HCT116 (cell line): ENCODE results near the gene SKA2. TPM values are rescaled to one million over a fixed set of nuclear protein-coding genes. Genes with fewer than 3 reads are reported as not detected.
"Not testable (repeated sequence)": the region's sequence is repeated elsewhere in the genome, so short reads cannot be mapped to it uniquely, and the experiment has no call there.

ENCODE experiments used
- ATAC-seq: fragments of 200-7000 bp; cut with Tn5 transposase; 2 replicates; pipeline ENCODE4 v1.9.1; 2020; ENCODE audit warnings: mild to moderate bottlenecking, moderate library complexity
- BruUV-seq: library from RNA; stranded (reverse); fragments of 400-500 nt; replicated peaks from 2 replicates; lab custom pipeline; 2021; lab: Mats Ljungman, UMichigan
- CTCF ChIA-PET: fragments of 300-600 bp; sonication (Branson Sonifier 250); formaldehyde crosslinking; loops from one replicate; lab custom pipeline; 2021; ENCODE audit warnings: antibody characterized with exemption; lab: Charles Lee
- POLR2A ChIA-PET: fragments of 300-600, 350-600 bp; sonication (Branson Sonifier 250); formaldehyde crosslinking; loops from one replicate; lab custom pipeline; 2021; ENCODE audit warnings: antibody characterized with exemption; lab: Charles Lee
- RAD21 ChIA-PET, 2 experiments: fragments of 300-600 bp; sonication (Branson Sonifier 250); formaldehyde crosslinking; loops; one replicate each; lab custom pipeline; 2023; ENCODE audit warnings: low total read pairs in 2 of 2; ENCODE audit not compliant: uncharacterized antibody in 2 of 2, unreplicated experiment in 2 of 2, low non-redundant PET in 1 of 2; lab: Charles Lee
- DNase-seq: peaks from one replicate; pipeline ENCODE4 v3.0.0-alpha.2; 2010; ENCODE audit warnings: low read depth, low spot score
- H2AFZ ChIP-seq: fragments of 200-600 bp; shearing (Covaris generic), sonication (generic); 2 replicates; pipeline ENCODE4 v1.6.1; 2017; ENCODE audit warnings: low read depth, mixed run types, mixed read lengths, antibody characterized with exemption, low read length; ENCODE audit not compliant: poor library complexity, severe bottlenecking
- H3K27ac ChIP-seq: 2 replicates; pipeline ENCODE4 v1.5.1; 2012; ENCODE audit warnings: low read depth, low read length
- H3K27me3 ChIP-seq: fragments of 200-600 bp; sonication (generic); 2 replicates; pipeline ENCODE4 v1.6.1; 2016; ENCODE audit warnings: mixed run types, low read length, mixed read lengths; ENCODE audit not compliant: insufficient read depth
- H3K36me3 ChIP-seq, 2 experiments: fragments of 200-500 bp in 1 of 2; fragments of 200-600 bp in 1 of 2; sonication (Bioruptor generic) in 1 of 2; sonication (generic) in 1 of 2; 2 replicates each; pipeline versions ENCODE4 v1.5.1 to v1.6.1; 2014 to 2016; ENCODE audit warnings: low read length in 2 of 2, inconsistent platforms in 1 of 2, mixed read lengths in 1 of 2, mixed run types in 1 of 2; ENCODE audit not compliant: insufficient read depth in 2 of 2, control insufficient read depth in 1 of 2
- H3K4me1 ChIP-seq, 2 experiments: fragments of 200-600 bp in 1 of 2; sonication (generic) in 1 of 2; 2 replicates each; pipeline versions ENCODE4 v1.5.1 to v1.6.1; 2012 to 2017; ENCODE audit warnings: low read length in 2 of 2, inconsistent platforms in 1 of 2, mild to moderate bottlenecking in 1 of 2, mixed read lengths in 1 of 2, mixed run types in 1 of 2, moderate library complexity in 1 of 2; ENCODE audit not compliant: insufficient read depth in 2 of 2, control insufficient read depth in 1 of 2
- H3K4me2 ChIP-seq: fragments of 200-600 bp; sonication (generic); 2 replicates; pipeline ENCODE4 v1.6.1; 2017; ENCODE audit warnings: mixed run types, low read length, mixed read lengths
- H3K4me3 ChIP-seq, 2 experiments: fragments of 200-600 bp in 1 of 2; sonication (generic) in 1 of 2; replicated peaks in 1 of 2; 2 replicates each; pipeline ENCODE4 v1.5.1; 2011 to 2016; ENCODE audit warnings: low read length in 2 of 2, control low read depth in 1 of 2, low read depth in 1 of 2, mild to moderate bottlenecking in 1 of 2, mixed read lengths in 1 of 2, mixed run types in 1 of 2
- H3K79me2 ChIP-seq: fragments of 200-600 bp; sonication (generic); 2 replicates; pipeline ENCODE4 v1.6.1; 2017; ENCODE audit warnings: mild to moderate bottlenecking, mixed run types, low read length, moderate library complexity, mixed read lengths; ENCODE audit not compliant: insufficient read depth
- H3K9ac ChIP-seq: fragments of 200-600 bp; sonication (generic); 2 replicates; pipeline ENCODE4 v1.6.1; 2016; ENCODE audit warnings: low read length, mixed read lengths
- H3K9me2 ChIP-seq: fragments of 200-600 bp; sonication (generic), shearing (Covaris generic); 2 replicates; pipeline ENCODE4 v1.6.1; 2017; ENCODE audit warnings: mixed run types, mild to moderate bottlenecking, moderate library complexity; ENCODE audit not compliant: insufficient read depth
- H3K9me3 ChIP-seq, 2 experiments: fragments of 200-500 bp in 1 of 2; fragments of 200-600 bp in 1 of 2; sonication (Bioruptor generic) in 1 of 2; sonication (generic) in 1 of 2; 2 replicates each; pipeline ENCODE4 v1.6.1; 2014 to 2017; ENCODE audit warnings: low read length in 2 of 2, mixed read lengths in 2 of 2, inconsistent platforms in 1 of 2, low read depth in 1 of 2, mild to moderate bottlenecking in 1 of 2, mixed run types in 1 of 2, moderate library complexity in 1 of 2; ENCODE audit not compliant: control insufficient read depth in 1 of 2, insufficient read depth in 1 of 2
- H4K20me1 ChIP-seq: fragments of 200-600 bp; sonication (generic), shearing (Covaris generic); 2 replicates; pipeline ENCODE4 v1.6.1; 2017; ENCODE audit warnings: mixed run types, mild to moderate bottlenecking, moderate library complexity; ENCODE audit not compliant: insufficient read depth
- CBX3 ChIP-seq: IDR thresholded peaks from 2 replicates; pipeline ENCODE4 v1.6.1; 2012; ENCODE audit warnings: low read depth
- EGR1 ChIP-seq: IDR thresholded peaks from 2 replicates; pipeline ENCODE4 v1.6.1; 2012; ENCODE audit warnings: low read depth
- EZH2 ChIP-seq: fragments of 200-600 bp; sonication (generic); IDR thresholded peaks from 2 replicates; pipeline ENCODE4 v1.6.1; 2017; ENCODE audit warnings: antibody characterized with exemption, mixed run types
- FOSL1 ChIP-seq: IDR thresholded peaks from 2 replicates; pipeline ENCODE4 v1.6.1; 2012; ENCODE audit warnings: low read depth
- SIN3A ChIP-seq: IDR thresholded peaks from 2 replicates; pipeline ENCODE4 v1.6.1; 2012; ENCODE audit warnings: low read depth
- SRF ChIP-seq: IDR thresholded peaks from 2 replicates; pipeline ENCODE4 v1.6.1; 2012; ENCODE audit warnings: low read depth
- TCF7L2 ChIP-seq: IDR thresholded peaks from 2 replicates; pipeline ENCODE4 v1.7.0; 2011; ENCODE audit warnings: borderline replicate concordance, inconsistent platforms; ENCODE audit not compliant: insufficient read depth, insufficient read length; ENCODE audit errors: extremely low read depth
- ZFX ChIP-seq: fragments of 450-650 bp; IDR thresholded peaks from 2 replicates; pipeline ENCODE4 v1.6.1; 2017
- intact Hi-C: fragments of 100-400 bp; cut with micrococcal nuclease; formaldehyde crosslinking; loops from 2 replicates; pipeline ENCODE4 v1.10.0; 2022
- total RNA-seq: library from RNA; stranded (reverse); gene quantifications from one replicate; pipeline ENCODE4 v1.2.1, GENCODE V29; 2021; ENCODE audit not compliant: unreplicated experiment

SKA2 gene
- total RNA-seq, 1 experiment from 2014 or later = 72.8 TPM

GRCh38 chr17:59141860-59142259 is 13.1 kb downstream of the SKA2 start:
- H3K4me3 ChIP-seq = no peak overlapping the region
- peaks cover 90% of the 10 kb centered on the region for H3K79me2 ChIP-seq
- RAD21 ChIA-PET = interaction anchor here in 1 of 2 experiments (0.7 kb wide), 1 partner anchor 39 kb away, joined by 3 read pairs; no protein-coding TSS in a partner anchor
- H2AFZ ChIP-seq = no peak overlapping the region
- POLR2A ChIA-PET = no interaction called here
- CTCF ChIA-PET = no interaction called here
- no peak for TF ChIP-seq SRF
- no peak for TF ChIP-seq CBX3
- TF ChIP-seq TCF7L2 = no peak
- no peak for TF ChIP-seq EZH2
- H3K27me3 ChIP-seq = no peaks in the 10 kb centered on the region
- no TSS peak for BruUV-seq
- no peak overlapping the region for H3K4me2 ChIP-seq
- no peaks in the 10 kb centered on the region for H3K9me3 ChIP-seq
- no peak overlapping the region for H3K27ac ChIP-seq
- DNase-seq (no peak), ATAC-seq (no peak)
- intact Hi-C loops = no loop called here
- H3K36me3 ChIP-seq = no peaks in the 10 kb centered on the region; a peak in 1 of 4 replicates
- no peaks in the 10 kb centered on the region for H3K4me1 ChIP-seq
- 0 out of 2 replicates have a peak, but pooled peaks cover 3% of the 10 kb centered on the region for H4K20me1 ChIP-seq
- H3K9me2 ChIP-seq = no peaks in the 10 kb centered on the region
- H3K9ac ChIP-seq = no peak overlapping the region

GRCh38 chr17:59139939-59140338 is 15.0 kb downstream of the SKA2 start:
- H4K20me1 ChIP-seq = 0 out of 2 replicates have a peak, but pooled peaks cover 3% of the 10 kb centered on the region
- BruUV-seq = no TSS peak
- RAD21 ChIA-PET = no interaction called here
- DNase-seq = no peak
- POLR2A ChIA-PET = no interaction called here
- no peak overlapping the region for H3K9ac ChIP-seq
- H3K4me1 ChIP-seq = no peaks in the 10 kb centered on the region
- no peak overlapping the region for H3K4me2 ChIP-seq
- H3K79me2 ChIP-seq = peaks cover 88% of the 10 kb centered on the region
- H3K9me2 ChIP-seq = no peaks in the 10 kb centered on the region
- H3K27me3 ChIP-seq = no peaks in the 10 kb centered on the region
- TF ChIP-seq EGR1 (no peak), SIN3A (no peak), ZFX (no peak), FOSL1 (no peak)
- no peak overlapping the region for H3K27ac ChIP-seq
- H2AFZ ChIP-seq = no peak overlapping the region
- no peak overlapping the region for H3K4me3 ChIP-seq
- intact Hi-C loops = no loop called here
- no peak for ATAC-seq
- CTCF ChIA-PET = no interaction called here
- no peaks in the 10 kb centered on the region for H3K9me3 ChIP-seq
- no peaks in the 10 kb centered on the region; a peak in 1 of 4 replicates for H3K36me3 ChIP-seq

GRCh38 chr17:59138339-59138738 is 16.6 kb downstream of the SKA2 start:
- H3K79me2 ChIP-seq = peaks cover 88% of the 10 kb centered on the region
- H4K20me1 ChIP-seq, H3K27me3 ChIP-seq, H3K4me1 ChIP-seq, BruUV-seq, H3K36me3 ChIP-seq, H2AFZ ChIP-seq, RAD21 ChIA-PET, H3K9me2 ChIP-seq, H3K9me3 ChIP-seq, H3K9ac ChIP-seq, CTCF ChIA-PET, intact Hi-C loops, H3K27ac ChIP-seq, H3K4me3 ChIP-seq, H3K4me2 ChIP-seq, ATAC-seq, DNase-seq: not testable (repeated sequence)
- POLR2A ChIA-PET = interaction anchor here (0.6 kb wide), 1 partner anchor 8 kb away, joined by 3 read pairs; no protein-coding TSS in a partner anchor
